Keratinocyte (primary cell): ENCODE results near the gene RANBP3. TPM values are rescaled to one million over a fixed set of nuclear protein-coding genes. Genes with fewer than 3 reads are reported as not detected.

Experiments used
- DNase-seq: peaks from one replicate; pipeline ENCODE4 v3.0.0-alpha.2; 2011; ENCODE audit warnings: low read depth, missing footprints, low spot score
- FAIRE-seq: peaks from 2 replicates; lab custom pipeline; 2011; peaks lifted over from hg19 to GRCh38; lab: Jason Lieb, UNC
- H2AFZ ChIP-seq: 2 replicates; pipeline ENCODE4 v1.6.0; 2012; ENCODE audit warnings: low read length, control low read depth, inconsistent platforms; ENCODE audit not compliant: control insufficient read depth
- H3K27ac ChIP-seq: 2 replicates; pipeline ENCODE4 v1.5.1; 2011; ENCODE audit warnings: low read length; ENCODE audit not compliant: control insufficient read depth, insufficient read depth
- H3K27me3 ChIP-seq: 3 replicates; pipeline ENCODE4 v1.6.0; 2011; ENCODE audit warnings: low read length; ENCODE audit not compliant: control insufficient read depth, insufficient read depth; ENCODE audit errors: extremely low read depth
- H3K36me3 ChIP-seq, 2 experiments: 2 replicates in 1 of 2; 3 replicates in 1 of 2; pipeline ENCODE4 v1.5.1; 2011; ENCODE audit warnings: low read length in 2 of 2, mild to moderate bottlenecking in 1 of 2; ENCODE audit not compliant: control insufficient read depth in 2 of 2, insufficient read depth in 2 of 2; ENCODE audit errors: extremely low read depth in 1 of 2
- H3K4me1 ChIP-seq: 3 replicates; pipeline ENCODE4 v1.5.1; 2011; ENCODE audit warnings: low read length; ENCODE audit not compliant: control insufficient read depth, insufficient read depth; ENCODE audit errors: extremely low read depth
- H3K4me2 ChIP-seq: 3 replicates; pipeline ENCODE4 v1.6.0; 2011; ENCODE audit warnings: low read depth, low read length; ENCODE audit not compliant: control insufficient read depth, insufficient read depth; ENCODE audit errors: extremely low read depth
- H3K4me3 ChIP-seq, 3 experiments: fragments of 200-600 bp in 1 of 3; sonication (generic) in 1 of 3; 2 replicates in 2 of 3; 3 replicates in 1 of 3; pipeline ENCODE4 v1.5.1; 2011 to 2016; ENCODE audit warnings: low read length in 3 of 3, mild to moderate bottlenecking in 3 of 3, control low read depth in 2 of 3, inconsistent platforms in 1 of 3, low read depth in 1 of 3, mixed read lengths in 1 of 3, mixed run types in 1 of 3, moderate library complexity in 1 of 3; ENCODE audit not compliant: control insufficient read depth in 2 of 3, insufficient read depth in 2 of 3; ENCODE audit errors: extremely low read depth in 1 of 3
- H3K79me2 ChIP-seq: 2 replicates; pipeline ENCODE4 v1.6.0; 2012; ENCODE audit warnings: low read length; ENCODE audit not compliant: control insufficient read depth, insufficient read depth
- H3K9ac ChIP-seq: 3 replicates; pipeline ENCODE4 v1.6.0; 2011; ENCODE audit warnings: low read length; ENCODE audit not compliant: control insufficient read depth, insufficient read depth; ENCODE audit errors: extremely low read depth
- H3K9me1 ChIP-seq: 3 replicates; pipeline ENCODE4 v1.6.0; 2011; ENCODE audit warnings: low read length; ENCODE audit not compliant: control insufficient read depth, insufficient read depth; ENCODE audit errors: extremely low read depth
- H3K9me3 ChIP-seq: 2 replicates; pipeline ENCODE4 v1.5.1; 2012; ENCODE audit warnings: low read depth, low read length; ENCODE audit not compliant: control insufficient read depth
- H4K20me1 ChIP-seq: 3 replicates; pipeline ENCODE4 v1.6.0; 2011; ENCODE audit warnings: low read length; ENCODE audit not compliant: control insufficient read depth, insufficient read depth; ENCODE audit errors: extremely low read depth
- CTCF ChIP-seq, 3 experiments: IDR thresholded peaks in 1 of 3; conservative IDR thresholded peaks in 1 of 3; optimal IDR thresholded peaks in 1 of 3; 2 replicates in 2 of 3; 3 replicates in 1 of 3; pipeline versions ENCODE3 to v1.5.1; 2011; ENCODE audit warnings: low read length in 3 of 3, mild to moderate bottlenecking in 3 of 3, moderate library complexity in 2 of 3, control low read depth in 1 of 3, inconsistent platforms in 1 of 3; ENCODE audit not compliant: insufficient read depth in 2 of 3; ENCODE audit errors: extremely low read depth in 1 of 3
- EZH2 ChIP-seq: IDR thresholded peaks from one replicate; pipeline ENCODE4 v1.6.1; 2012; ENCODE audit warnings: inconsistent platforms, mild to moderate bottlenecking, low read length, moderate library complexity
- dilution Hi-C: fragments of 300-500 bp; cut with MboI; formaldehyde crosslinking; loops from one replicate; pipeline ENCODE4 v1.7.0; 2020; ENCODE audit warnings: low sequenced_read_pairs; ENCODE audit not compliant: extremely low pct_ligation_motif_present
- polyA plus RNA-seq, 5 experiments: library from polyadenylated mRNA; depleted of rRNA in 3 of 5; stranded (reverse) in 3 of 5; stranded (forward) in 1 of 5; unstranded in 1 of 5; fragments of >200 nt; gene quantifications; 1 replicate in 1 of 5; 2 replicates in 3 of 5; 3 replicates in 1 of 5; pipeline versions ENCODE4 v1.2.1 to v1.2.3, GENCODE V29; 2011 to 2012; ENCODE audit warnings: missing spikeins in 2 of 5, low read depth in 1 of 5, low replicate concordance in 1 of 5

Gene RANBP3
- polyA plus RNA-seq, 1 donor (not counting 4 experiments of a cell fraction or from before 2014, with no cell fraction given) = 36.4 TPM

DNA sequence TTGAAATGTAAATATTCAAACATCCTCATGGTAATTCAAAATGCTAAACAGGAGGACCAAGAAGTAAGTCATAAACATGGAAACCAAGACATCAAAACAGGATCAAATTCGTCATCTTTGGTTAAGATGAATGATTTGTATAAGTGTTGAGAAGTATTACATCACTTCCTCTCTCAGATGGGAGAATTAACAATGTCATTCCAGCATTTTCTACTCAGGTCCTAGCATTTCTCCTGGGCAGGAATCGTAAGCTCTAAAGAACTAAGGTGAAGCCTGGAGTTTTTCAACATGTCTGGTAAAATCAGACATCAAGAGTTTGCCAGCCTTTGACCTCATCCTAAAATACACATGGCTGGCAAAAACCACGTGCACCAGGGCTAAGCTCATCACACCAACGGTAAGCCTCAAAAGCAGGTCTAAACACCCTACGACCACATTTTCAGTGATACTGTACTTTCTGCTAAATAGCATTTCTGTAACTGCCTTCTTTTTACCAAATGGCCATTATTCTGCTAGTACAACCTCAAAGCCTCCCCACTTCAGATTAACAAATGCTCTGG lies 24.8 kb downstream of the RANBP3 start:
- Histone ChIP-seq H3K9me1 (peaks cover 3% of the 10 kb centered on the region), H2AFZ (no peak overlapping the region), H3K27ac (peak overlapping the region; percentile 12), H3K36me3 (peaks cover 6 to 10% of the 10 kb centered on the region in 2 experiments), H3K9ac (no peak overlapping the region), H3K27me3 (no peaks in the 10 kb centered on the region), H3K79me2 (peaks cover 83% of the 10 kb centered on the region), H3K4me1 (peaks cover 3% of the 10 kb centered on the region), H4K20me1 (peaks cover 23% of the 10 kb centered on the region), H3K9me3 (no peaks in the 10 kb centered on the region), H3K4me3 (no peak overlapping the region), H3K4me2 (no peak overlapping the region)
- FAIRE-seq (peak; percentile 17), DNase-seq (no peak)
- no peak for TF ChIP-seq EZH2
- TF ChIP-seq CTCF (optimal IDR thresholded peaks at IDR 0.05 in 1 of 3, IDR thresholded peaks at IDR 0.05 in 1 of 3, conservative IDR thresholded peaks at IDR 0.05 in 1 of 3; ENCODE audit: extremely low read depth in 1 of 3, insufficient read depth in 2 of 3, low read length in 3 of 3) = no peak
- dilution Hi-C loops = no loop called here

GRCh38 chr19:5952193-5953029 lies 25.5 kb downstream of the RANBP3 start:
- Histone ChIP-seq H3K36me3 (peaks cover 6 to 10% of the 10 kb centered on the region in 2 experiments), H3K27ac (peak overlapping the region; percentile 12), H3K79me2 (peaks cover 83% of the 10 kb centered on the region), H2AFZ (no peak overlapping the region), H3K9ac (no peak overlapping the region), H4K20me1 (peaks cover 20% of the 10 kb centered on the region), H3K4me2 (no peak overlapping the region), H3K4me3 (no peak overlapping the region), H3K27me3 (no peaks in the 10 kb centered on the region), H3K4me1 (peaks cover 3% of the 10 kb centered on the region), H3K9me1 (peaks cover 3% of the 10 kb centered on the region), H3K9me3 (no peaks in the 10 kb centered on the region)
- DNase-seq (no peak), FAIRE-seq (no peak)
- dilution Hi-C loops = no loop called here
- no peak for TF ChIP-seq CTCF (optimal IDR thresholded peaks at IDR 0.05 in 1 of 3, IDR thresholded peaks at IDR 0.05 in 1 of 3, conservative IDR thresholded peaks at IDR 0.05 in 1 of 3; ENCODE audit: extremely low read depth in 1 of 3, insufficient read depth in 2 of 3, low read length in 3 of 3)
- no peak for TF ChIP-seq EZH2
